Muscle of back (tissue), 11 donors: Measurements from ENCODE around the gene NTM. TPM values are rescaled to one million over a fixed set of nuclear protein-coding genes. Genes with fewer than 3 reads are reported as not detected.

Experiments
- DNase-seq, 3 donors: peaks; one replicate each; pipeline versions ENCODE4 v3.0.0 to v3.0.0-alpha.2; 2013
- polyA plus RNA-seq, 10 donors: library from polyadenylated mRNA; unstranded; fragments of 120-200 nt; gene quantifications; one replicate each; pipeline ENCODE4 v1.2.1, GENCODE V29; 2013; ENCODE audit not compliant: insufficient read length in 10 of 10

Gene NTM
- polyA plus RNA-seq, 10 donors: 12.7 to 28.4 (median 21.0) TPM

DNA sequence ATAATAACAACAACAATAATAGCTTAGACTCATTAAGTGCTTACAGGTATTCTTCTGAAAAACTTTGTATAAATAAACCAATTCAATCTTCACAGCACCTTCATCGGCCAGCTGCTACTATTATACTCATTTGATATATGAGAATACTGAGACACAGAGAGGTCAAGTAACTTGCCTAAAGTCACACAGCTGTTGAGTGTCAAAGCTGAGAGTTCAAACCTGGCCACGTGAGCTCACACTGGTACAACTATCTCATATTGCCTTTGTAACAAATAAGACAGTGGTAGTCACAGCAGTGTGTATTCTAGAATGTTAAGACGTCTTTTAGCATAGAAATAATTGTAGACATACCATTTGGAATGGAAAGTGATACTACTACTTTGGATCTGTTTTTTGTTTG lies 268.5 kb downstream of the NTM start:
- DNase-seq: no peak

DNA sequence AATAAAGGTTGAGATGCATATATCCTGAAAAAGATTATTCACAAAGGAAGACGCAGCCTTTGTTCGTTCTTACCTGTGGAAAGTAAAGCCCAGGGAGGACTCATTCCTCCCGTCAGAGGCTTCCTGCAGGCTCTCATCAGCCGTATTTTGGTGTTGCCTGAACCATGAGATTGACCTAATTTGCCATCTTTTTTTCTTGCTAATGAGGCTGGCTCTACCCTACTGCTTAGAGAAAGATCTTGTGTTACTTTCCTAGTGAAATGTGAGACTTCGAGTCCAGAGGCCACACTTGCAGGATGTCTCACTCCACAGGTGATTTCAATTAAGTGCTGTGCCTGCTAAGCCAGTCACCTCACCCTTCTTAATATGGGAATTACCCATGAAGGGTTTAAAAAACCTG lies 269.9 kb downstream of the NTM start:
- no peak for DNase-seq

DNA sequence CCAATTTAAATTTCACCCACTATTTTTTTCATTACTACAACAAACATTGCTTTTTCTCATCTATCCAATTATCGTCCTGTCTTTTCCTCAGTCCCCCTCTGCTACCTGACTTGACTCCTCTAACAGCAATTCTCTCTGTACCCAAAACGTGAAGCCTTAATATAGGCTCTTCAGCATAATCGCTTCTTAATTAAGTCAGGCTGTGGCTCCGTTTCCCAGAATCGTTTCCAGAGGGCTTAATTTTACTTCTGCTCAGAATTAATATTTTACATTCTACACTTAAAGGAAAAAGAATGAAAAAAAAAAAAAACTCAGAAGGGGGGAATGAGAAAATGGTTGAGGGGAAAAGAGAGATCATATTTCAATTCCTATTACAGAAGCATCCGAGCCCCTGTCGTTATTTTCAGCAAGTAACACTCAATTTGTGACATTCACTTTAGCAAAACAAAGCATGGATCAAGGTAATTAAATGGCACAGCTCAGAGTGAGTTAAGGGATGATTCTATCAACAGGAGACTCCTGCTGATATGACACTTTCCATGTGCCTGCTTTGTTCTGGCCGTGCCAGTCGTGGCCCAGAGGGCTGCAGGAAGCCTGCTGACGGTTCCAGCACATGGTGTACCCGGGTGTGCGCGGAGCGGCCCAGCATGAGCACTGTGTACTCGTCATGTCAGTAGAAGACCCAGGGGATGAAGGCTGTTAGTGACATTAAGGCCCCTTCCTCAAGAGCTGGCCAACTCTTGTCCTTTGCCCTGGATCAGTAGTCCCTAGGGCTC lies 272.5 kb downstream of the NTM start:
- no peak for DNase-seq

DNA sequence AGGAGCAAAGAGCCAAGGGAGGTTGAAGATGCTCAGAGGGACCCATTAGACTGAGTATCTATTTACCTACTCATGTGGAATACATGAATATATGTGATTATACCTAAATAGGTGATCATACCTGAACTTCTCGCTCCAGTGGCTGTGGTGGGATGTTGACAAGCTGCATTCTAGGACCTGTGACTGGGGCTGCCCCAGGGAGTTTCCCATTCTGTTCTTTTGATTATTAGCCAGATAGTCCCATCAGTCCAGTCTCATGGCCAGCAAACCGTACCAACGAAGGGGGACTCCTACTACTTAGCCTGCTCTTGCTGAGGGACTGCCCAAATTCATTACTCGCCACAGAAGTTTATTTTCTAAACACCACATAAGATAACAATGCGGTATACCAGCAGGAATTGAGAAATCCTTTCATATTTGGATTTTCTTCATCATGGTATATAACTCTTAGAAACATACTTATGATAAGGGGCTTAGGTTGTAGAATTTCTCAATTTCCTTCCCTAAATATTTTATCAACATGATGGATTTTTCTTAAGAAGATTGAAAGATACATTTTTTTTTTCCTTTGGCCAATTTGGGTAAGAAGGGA lies 273.9 kb downstream of the NTM start:
- DNase-seq: no peak

GRCh38 chr11:131645237-131645636 lies 274.8 kb downstream of the NTM start:
- no peak for DNase-seq

DNA sequence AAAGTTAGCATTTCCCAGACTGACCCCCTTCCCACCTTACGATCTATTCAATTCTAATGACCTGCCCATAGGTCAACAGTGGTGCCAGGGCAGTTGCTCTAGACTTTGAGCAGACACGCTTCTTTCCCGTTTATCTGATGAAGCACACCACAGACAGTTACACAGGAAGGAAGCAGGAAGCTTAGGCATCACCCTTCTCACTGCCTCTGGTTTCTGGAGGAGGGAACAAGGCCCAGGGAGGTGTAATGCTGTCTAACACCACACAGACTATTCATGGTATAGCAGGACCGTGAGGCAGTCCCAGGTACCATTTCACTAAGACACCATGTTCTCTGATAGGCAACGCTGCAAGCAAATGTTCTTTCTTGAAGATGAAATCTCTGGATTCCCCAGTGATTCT lies 279.4 kb downstream of the NTM start:
- DNase-seq: no peak

- no peak for DNase-seq
Observed at GRCh38 chr11:131652231-131652630, 281.8 kb downstream of the NTM start.

DNA sequence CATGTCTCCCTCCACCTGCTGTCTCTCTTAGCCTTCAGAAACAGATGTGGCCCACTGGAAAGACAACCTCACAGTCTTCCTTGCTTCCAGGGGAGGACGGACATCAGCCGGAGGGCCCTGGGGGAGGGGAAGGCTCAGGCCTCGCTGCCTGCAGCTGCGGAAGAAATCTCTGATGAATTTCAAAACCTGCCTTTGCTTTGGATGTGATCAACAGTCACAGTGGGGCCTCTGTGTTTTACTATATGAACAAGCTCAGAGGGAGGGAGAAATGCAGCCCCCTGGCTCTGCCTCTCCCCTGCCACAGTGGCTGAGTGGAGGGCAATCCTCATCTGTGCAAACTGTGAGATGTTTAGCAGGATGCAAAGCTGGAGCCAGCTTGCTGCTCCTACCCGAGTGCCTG lies 282.8 kb downstream of the NTM start:
- no peak for DNase-seq

GRCh38 chr11:131654849-131655248 lies 284.4 kb downstream of the NTM start:
- DNase-seq: no peak

- DNase-seq: no peak
Observed at GRCh38 chr11:131656179-131656838, 285.9 kb downstream of the NTM start.

DNA sequence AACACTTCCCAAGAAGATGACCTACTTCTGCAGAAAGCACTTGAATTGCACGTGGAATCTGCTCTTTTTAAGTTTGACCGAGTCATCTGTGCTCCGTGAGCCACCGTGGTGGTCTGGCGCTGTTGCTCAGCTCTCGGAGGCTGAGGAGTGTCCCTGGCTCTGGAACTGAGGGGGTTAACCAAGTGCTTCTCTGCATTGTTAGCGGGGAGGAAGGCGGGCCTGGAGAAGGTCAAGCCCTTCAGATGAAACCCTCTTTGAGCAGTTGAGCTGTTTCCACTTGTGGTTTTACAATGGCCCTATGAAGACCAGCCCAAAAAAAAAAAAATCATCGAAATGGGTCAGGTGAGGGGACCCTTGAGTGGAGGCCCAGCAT lies 286.4 kb downstream of the NTM start:
- DNase-seq: no peak

- DNase-seq: no peak
Observed at GRCh38 chr11:131658414-131658813, 288.0 kb downstream of the NTM start.

DNA sequence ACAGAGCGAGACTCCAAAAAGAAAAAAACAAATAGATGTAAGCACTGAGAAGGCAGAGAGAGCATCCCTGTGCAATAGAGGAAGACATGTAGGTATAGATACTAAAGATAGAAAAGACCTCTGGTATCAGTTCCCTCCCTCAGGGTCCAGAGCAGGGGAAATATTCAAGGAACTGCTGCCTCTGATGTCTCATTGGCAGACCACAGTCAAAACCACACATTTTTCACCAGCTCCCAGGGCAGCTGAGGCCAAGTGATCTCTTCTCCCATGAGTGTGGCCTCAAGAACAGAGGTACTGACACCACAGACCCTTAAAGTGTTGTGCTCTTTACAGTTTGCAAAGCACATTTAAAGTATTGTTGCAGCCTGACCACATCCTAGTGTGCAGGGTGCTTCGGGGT lies 288.5 kb downstream of the NTM start:
- DNase-seq: no peak

DNA sequence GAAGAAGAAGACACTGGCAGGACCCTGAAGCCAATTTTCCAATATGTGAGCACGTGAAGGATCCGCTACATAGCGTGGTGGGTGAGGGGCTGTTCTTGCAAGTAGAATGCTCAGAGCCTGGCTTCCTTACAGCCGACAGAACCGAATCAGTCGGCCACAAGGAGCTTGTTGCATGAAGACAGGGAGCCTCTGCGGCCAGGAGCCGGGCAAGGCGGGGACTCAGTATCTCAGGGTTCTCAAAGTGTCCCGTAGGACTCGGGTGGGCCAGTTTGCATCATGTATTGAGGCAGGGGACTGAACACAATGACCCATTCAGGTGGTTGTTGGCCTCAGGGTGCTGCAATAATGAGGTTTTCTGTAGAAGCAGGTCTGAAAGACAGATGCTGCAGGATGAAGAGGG lies 289.5 kb downstream of the NTM start:
- DNase-seq: no peak

DNA sequence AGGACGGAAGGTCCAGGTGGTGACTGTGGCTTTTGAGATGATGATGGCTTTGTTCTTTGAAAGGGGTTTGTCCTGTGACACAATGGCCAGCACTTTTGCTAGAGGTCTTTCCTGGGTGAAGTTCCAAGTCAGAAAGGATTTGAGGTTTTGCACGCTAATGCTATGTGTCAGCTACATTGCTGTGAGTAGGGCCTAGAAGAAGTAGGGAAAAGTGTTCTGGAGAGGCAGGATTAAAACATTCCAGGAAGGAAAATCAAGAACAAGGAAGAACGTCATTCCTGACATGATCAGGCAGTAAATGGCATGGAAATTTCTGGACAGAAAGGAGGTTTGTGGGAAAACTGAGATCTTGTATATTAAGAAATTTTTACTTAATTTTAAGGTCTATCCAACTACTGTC lies 290.7 kb downstream of the NTM start:
- peak in 1 of 3 donors; percentile 60 for DNase-seq

- no peak for DNase-seq
Observed at GRCh38 chr11:131662317-131662972, 292.0 kb downstream of the NTM start.

- no peak for DNase-seq
Observed at GRCh38 chr11:131662993-131663392, 292.6 kb downstream of the NTM start.

DNA sequence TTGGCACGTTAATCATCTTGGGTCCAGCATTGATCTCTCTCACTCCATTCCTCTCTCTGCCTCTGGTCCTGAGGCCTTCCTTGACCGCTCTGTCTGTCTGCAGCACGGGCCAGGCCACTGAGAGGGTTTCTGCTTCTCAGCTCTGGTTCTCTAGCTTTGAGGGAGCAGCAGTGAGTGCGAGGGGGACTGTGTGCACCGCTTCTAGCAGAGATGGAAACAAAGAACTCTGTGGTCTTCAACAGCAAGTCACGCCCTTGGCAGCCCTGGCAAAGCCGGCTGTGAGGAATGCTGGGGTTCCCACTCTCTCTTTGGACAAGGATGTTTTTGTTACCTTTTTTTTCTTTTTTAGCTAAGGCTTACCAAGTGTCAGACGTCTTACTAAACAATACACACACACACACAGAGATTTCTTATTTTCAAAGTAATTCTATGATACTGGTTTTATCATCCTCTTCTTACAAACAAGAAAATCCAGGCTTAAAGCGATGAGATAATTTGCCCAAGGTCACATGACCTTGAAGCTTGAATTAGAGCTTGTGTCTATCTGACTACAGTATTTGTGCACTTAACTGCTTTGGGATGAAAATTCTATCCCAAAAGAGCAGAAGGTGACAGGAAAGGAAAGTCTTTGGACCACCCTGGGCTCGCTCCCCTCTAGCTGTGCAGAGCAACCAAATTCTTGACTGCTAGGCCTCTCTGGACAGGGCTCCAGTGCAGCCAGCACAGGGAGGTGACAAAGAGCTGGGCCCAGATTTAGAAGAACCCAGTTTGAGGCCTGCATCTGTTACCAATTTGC lies 293.2 kb downstream of the NTM start:
- no peak for DNase-seq

- no peak for DNase-seq
Observed at GRCh38 chr11:131664293-131664692, 293.9 kb downstream of the NTM start.

GRCh38 chr11:131664816-131665215 lies 294.4 kb downstream of the NTM start:
- no peak for DNase-seq

- no peak for DNase-seq
Observed at GRCh38 chr11:131665344-131665968, 295.0 kb downstream of the NTM start.
